Ovary (tissue), 3 donors: ENCODE results near the gene ZDHHC19.

Experiments
- CTCF ChIP-seq, 3 donors: fragments of 450-650 bp in 2 of 3; fragments of 200-600 bp in 1 of 3; IDR thresholded peaks; one replicate each; pipeline versions ENCODE4 v1.5.1 to v1.8.0; 2016 to 2022; ENCODE audit warnings: antibody characterized with exemption in 3 of 3, mild to moderate bottlenecking in 1 of 3
- EP300 ChIP-seq: sonication (generic); formaldehyde crosslinking; IDR thresholded peaks from one replicate; pipeline ENCODE4 v1.6.1; 2017; ENCODE audit warnings: antibody characterized with exemption
- POLR2A ChIP-seq: fragments of 450-650 bp; IDR thresholded peaks from one replicate; pipeline ENCODE4 v1.6.1; 2017; ENCODE audit warnings: antibody characterized with exemption, mild to moderate bottlenecking, moderate library complexity
- donor health status: DM: no; HTN: no; CAD: no.

- TF ChIP-seq EP300 = no peak
- TF ChIP-seq CTCF (IDR thresholded peaks at IDR 0.05) = no peak
- no peak for TF ChIP-seq POLR2A
Measured at GRCh38 chr3:196168808-196169391, 42.3 kb downstream of the ZDHHC19 start.
